ENCODE data around the gene SCAP. TPM values are rescaled to one million over a fixed set of nuclear protein-coding genes. Genes with fewer than 3 reads are reported as not detected.
"Not testable (repeated sequence)": the region's sequence is repeated elsewhere in the genome, so short reads cannot be mapped to it uniquely, and the experiment has no call there.

The SCAP gene
- total RNA-seq, 1 donor from 2014 or later, result 67.4 TPM

DNA sequence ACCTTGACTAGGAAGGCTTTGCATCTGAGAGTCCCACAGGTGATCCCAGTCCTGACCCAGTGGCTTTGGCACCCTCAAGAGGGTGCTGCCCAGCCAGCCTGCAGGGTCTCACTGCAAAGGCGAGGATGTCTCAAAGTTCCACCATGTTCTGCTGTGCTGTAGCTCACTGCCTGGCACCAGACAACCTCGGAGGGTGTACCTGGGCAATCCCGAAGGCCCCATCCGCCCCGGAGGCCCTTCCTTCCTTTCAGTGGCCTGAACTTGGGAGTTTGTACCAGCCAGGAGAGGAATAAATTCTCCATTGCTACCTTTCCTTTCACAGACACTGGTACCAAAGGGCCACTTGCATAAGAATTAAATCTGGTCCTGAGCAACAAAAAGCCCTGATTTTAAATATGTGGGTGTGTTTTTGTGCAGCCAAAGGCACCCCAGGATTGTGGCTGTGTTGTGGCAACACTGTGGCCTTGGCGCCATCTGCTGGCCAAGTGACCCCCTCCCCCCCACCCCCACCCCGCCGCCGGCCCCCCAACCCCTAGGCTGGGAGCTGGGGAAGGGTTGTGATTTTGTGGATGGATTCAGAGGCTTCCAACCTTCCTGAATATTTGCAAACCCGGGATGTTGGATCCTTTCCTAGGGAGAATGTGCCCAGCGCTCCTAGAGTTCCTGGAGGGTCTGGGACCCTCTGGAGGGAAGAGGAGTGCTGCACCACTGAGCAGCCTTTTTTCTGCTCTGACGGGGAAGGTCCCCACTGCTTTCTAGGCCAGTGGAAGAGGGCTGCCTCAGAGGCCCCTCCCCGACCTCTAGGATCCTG, 104.6 kb downstream of the SCAP start:
- Histone ChIP-seq H3K4me3 (ENCODE audit: low read depth, low read length) (no peak overlapping the region), H3K36me3 (ENCODE audit: control insufficient read depth, insufficient read depth, low read length) (no peaks in the 10 kb centered on the region), H3K27me3 (ENCODE audit: control insufficient read depth, insufficient read depth, low read length) (peaks cover 3% of the 10 kb centered on the region)
- TF ChIP-seq, protein P1, sequence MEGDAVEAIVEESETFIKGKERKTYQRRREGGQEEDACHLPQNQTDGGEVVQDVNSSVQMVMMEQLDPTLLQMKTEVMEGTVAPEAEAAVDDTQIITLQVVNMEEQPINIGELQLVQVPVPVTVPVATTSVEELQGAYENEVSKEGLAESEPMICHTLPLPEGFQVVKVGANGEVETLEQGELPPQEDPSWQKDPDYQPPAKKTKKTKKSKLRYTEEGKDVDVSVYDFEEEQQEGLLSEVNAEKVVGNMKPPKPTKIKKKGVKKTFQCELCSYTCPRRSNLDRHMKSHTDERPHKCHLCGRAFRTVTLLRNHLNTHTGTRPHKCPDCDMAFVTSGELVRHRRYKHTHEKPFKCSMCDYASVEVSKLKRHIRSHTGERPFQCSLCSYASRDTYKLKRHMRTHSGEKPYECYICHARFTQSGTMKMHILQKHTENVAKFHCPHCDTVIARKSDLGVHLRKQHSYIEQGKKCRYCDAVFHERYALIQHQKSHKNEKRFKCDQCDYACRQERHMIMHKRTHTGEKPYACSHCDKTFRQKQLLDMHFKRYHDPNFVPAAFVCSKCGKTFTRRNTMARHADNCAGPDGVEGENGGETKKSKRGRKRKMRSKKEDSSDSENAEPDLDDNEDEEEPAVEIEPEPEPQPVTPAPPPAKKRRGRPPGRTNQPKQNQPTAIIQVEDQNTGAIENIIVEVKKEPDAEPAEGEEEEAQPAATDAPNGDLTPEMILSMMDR (IDR thresholded peaks at IDR 0.05; ENCODE audit: insufficient read depth, low read length, poor library complexity, severe bottlenecking), result peak; percentile 27
- DNase-seq (ENCODE audit: low read depth), result no peak

DNA sequence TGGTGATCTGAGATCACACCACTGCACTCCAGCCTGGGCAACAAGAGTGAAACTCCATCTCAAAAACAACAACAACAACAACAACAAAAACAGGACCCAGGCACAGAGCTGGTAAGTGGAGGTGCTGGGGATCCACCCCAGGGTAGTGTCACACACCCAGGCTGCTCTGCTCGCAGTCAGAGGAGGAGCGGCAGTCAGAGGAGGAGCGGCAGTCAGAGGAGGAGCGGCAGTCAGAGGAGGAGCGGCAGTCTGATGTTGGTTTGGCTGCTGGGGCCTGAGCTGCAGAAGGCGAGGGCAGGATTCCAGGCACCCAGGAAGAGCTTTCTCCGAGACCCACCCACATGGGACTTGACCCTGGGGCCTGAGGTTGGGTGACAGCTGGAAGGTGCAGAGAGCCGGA, 105.7 kb downstream of the SCAP start:
- H3K4me3 ChIP-seq (ENCODE audit: low read depth, low read length); DNase-seq (ENCODE audit: low read depth); H3K27me3 ChIP-seq (ENCODE audit: control insufficient read depth, insufficient read depth, low read length); H3K36me3 ChIP-seq (ENCODE audit: control insufficient read depth, insufficient read depth, low read length): not testable (repeated sequence)

DNA sequence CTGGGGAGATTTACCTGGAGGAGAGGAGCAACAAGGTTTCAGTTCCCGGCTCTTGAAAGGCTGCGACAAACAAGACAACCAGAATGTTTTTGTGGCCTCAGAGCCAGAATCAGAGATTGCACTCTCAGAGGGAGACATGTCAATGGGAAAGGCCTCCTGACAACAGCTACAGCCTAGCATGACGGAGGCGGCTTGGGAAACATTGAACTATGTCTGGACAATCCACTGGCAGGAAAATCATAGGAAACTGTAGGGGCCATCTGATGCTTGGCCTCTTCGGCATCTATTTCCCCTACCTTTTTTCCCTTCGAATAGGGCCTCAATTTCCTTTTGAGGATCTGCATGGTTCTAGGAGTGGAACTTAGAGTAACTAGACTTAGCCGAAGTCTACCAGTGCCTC, 108.1 kb downstream of the SCAP start:
- no peaks in the 10 kb centered on the region for H3K36me3 ChIP-seq (ENCODE audit: control insufficient read depth, insufficient read depth, low read length)
- peaks cover 3% of the 10 kb centered on the region for H3K27me3 ChIP-seq (ENCODE audit: control insufficient read depth, insufficient read depth, low read length)
- no peak for DNase-seq (ENCODE audit: low read depth)
- H3K4me3 ChIP-seq (ENCODE audit: low read depth, low read length), result no peak overlapping the region
- TF ChIP-seq, protein P1 (IDR thresholded peaks at IDR 0.05; ENCODE audit: insufficient read depth, low read length, poor library complexity, severe bottlenecking), result no peak

DNA sequence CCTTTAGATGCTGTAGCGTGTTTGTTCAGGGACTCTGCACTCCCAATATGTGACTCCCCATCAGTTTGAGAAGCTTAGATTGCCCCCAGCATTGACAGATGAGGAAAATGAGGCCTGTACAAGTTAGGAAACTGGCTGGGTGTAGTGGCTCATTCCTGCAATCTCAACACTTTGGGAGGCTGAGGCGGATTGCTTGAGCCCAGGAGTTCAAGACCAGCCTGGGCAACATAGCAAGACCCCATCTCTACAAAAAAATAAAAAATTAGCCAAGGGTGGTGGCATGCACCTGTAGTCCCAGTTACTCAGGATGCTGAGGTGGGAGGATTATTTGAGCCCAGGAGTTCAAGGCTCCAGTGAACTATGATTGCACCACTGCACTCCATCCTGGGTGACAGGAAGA, 108.9 kb downstream of the SCAP start:
- TF ChIP-seq, protein P1 (IDR thresholded peaks at IDR 0.05; ENCODE audit: insufficient read depth, low read length, poor library complexity, severe bottlenecking), result no peak
- Histone ChIP-seq H3K27me3 (ENCODE audit: control insufficient read depth, insufficient read depth, low read length) (peaks cover 3% of the 10 kb centered on the region), H3K4me3 (ENCODE audit: low read depth, low read length) (no peak overlapping the region), H3K36me3 (ENCODE audit: control insufficient read depth, insufficient read depth, low read length) (no peaks in the 10 kb centered on the region)
- no peak for DNase-seq (ENCODE audit: low read depth)

DNA sequence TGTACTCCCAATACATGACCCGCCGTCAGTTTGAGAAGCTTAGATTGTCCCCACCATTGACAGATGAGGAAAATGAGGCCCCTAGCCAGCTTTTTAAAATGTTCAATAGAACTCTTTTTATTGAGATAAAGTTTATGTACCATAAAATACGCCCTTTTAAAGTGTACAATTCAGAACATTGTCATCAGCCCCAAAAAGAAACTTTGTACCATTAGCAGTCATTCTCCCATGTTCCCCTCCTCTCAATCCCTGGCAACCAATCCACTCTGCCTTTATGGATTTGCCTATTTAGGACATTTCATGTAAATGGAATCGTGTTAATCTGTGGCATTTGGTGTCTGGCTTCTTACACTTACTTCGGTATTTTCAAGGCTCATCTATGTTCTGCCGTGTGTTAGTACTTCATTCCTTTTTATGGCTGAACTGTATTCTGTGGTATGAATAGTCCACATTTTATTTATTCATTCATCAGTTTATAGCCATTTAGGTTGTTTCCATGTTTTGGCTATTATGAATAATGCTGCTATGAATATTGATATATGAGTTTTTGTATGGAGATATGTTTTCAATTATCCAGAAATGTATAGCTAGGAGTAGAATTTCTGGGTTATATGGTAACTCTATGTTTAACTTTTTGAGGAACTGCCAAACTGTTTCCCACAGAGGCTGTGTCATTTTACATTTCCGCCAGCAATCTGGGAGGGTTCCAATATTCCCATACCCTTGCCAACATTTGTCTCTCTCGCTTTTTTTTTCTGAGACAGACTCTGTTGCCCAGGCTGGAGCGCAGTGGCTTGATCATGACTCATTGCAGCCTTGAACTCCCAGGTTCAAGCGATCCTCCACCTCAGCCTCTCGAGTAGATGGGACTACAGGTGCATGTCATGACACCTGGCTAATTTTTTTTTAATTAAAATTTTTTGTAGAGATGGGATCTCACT, 110.3 kb downstream of the SCAP start:
- TF ChIP-seq, protein P1 (IDR thresholded peaks at IDR 0.05; ENCODE audit: insufficient read depth, low read length, poor library complexity, severe bottlenecking), result no peak

More for the DNA sequence above, 110.3 kb downstream of the SCAP start:
- no peaks in the 10 kb centered on the region for H3K36me3 ChIP-seq (ENCODE audit: control insufficient read depth, insufficient read depth, low read length)
- no peak for DNase-seq (ENCODE audit: low read depth)
- no peak overlapping the region for H3K4me3 ChIP-seq (ENCODE audit: low read depth, low read length)
- no peaks in the 10 kb centered on the region for H3K27me3 ChIP-seq (ENCODE audit: control insufficient read depth, insufficient read depth, low read length)

Other genes with a start within 250 kb of the SCAP start
- 7.1 and 14.5 TPM in 2 replicates for gene KIF9, start 193.1 kb downstream of the SCAP start, total RNA-seq
- 21.5 and 26.3 TPM in 2 replicates for gene KLHL18, start 193.0 kb downstream of the SCAP start, total RNA-seq
- gene PTPN23, start 94.9 kb downstream of the SCAP start, total RNA-seq, result 20.9 and 31.1 TPM in 2 replicates
- gene ELP6, start 37.8 kb upstream of the SCAP start, total RNA-seq, result 29.5 and 30.7 TPM in 2 replicates
- 0.48 and 0.71 TPM in 2 replicates for gene CSPG5, start 102.9 kb upstream of the SCAP start, total RNA-seq